SK-N-SH treated with all-trans-retinoic acid at 6 μM for 48 hours (cell line): ENCODE results near the gene FGF21.

Source experiments
- ATAC-seq: fragments of 200-7000 bp; cut with Tn5 transposase; 3 replicates; pipeline ENCODE4 v1.9.1; 2020; ENCODE audit warnings: mild to moderate bottlenecking, moderate library complexity
- ARNTL ChIP-seq: fragments of 450-650 bp; formaldehyde crosslinking; IDR thresholded peaks from 2 replicates; pipeline ENCODE4 v1.5.0; 2020; ENCODE audit warnings: low read depth, mild to moderate bottlenecking, moderate library complexity, borderline replicate concordance
- BACH2 ChIP-seq: fragments of 250-450 bp; sonication (Bioruptor Pico); IDR thresholded peaks from 2 replicates; pipeline ENCODE4 v1.9.0; 2021; ENCODE audit warnings: mild to moderate bottlenecking, borderline replicate concordance
- CREB5 ChIP-seq: fragments of 250-450 bp; sonication (Bioruptor Pico); IDR thresholded peaks from 2 replicates; pipeline ENCODE4 v1.5.1; 2020; ENCODE audit warnings: low read depth, mild to moderate bottlenecking, moderate library complexity
- CSDC2 ChIP-seq: fragments of 250-450 bp; sonication (Bioruptor Pico); IDR thresholded peaks from 2 replicates; pipeline ENCODE4 v1.5.0; 2020; ENCODE audit warnings: mild to moderate bottlenecking, moderate library complexity
- CSRNP3 ChIP-seq: fragments of 250-450 bp; sonication (Bioruptor Pico); IDR thresholded peaks from 2 replicates; pipeline ENCODE4 v1.5.1; 2021; ENCODE audit warnings: mild to moderate bottlenecking, moderate library complexity
- ESRRG ChIP-seq: fragments of 250-450 bp; sonication (Bioruptor Pico); IDR thresholded peaks from 2 replicates; pipeline ENCODE4 v1.6.1; 2021; ENCODE audit warnings: mild to moderate bottlenecking
- ISL1 ChIP-seq: fragments of 250-450 bp; sonication (Bioruptor Pico); IDR thresholded peaks from 2 replicates; pipeline ENCODE4 v2.1.2; 2022; ENCODE audit warnings: mild to moderate bottlenecking, moderate library complexity
- OSR1 ChIP-seq: fragments of 250-450 bp; sonication (Bioruptor Pico); IDR thresholded peaks from 2 replicates; pipeline ENCODE4 v1.8.0; 2022; ENCODE audit warnings: moderate library complexity, mild to moderate bottlenecking, inconsistent platforms
- PATZ1 ChIP-seq: fragments of 250-450 bp; sonication (Bioruptor Pico); IDR thresholded peaks from 2 replicates; pipeline ENCODE4 v1.8.0; 2020; ENCODE audit warnings: mild to moderate bottlenecking, moderate library complexity, borderline replicate concordance
- POU6F1 ChIP-seq: fragments of 250-450 bp; sonication (Bioruptor Pico); IDR thresholded peaks from 2 replicates; pipeline ENCODE4 v1.8.0; 2021; ENCODE audit warnings: low read depth, mild to moderate bottlenecking, moderate library complexity, borderline replicate concordance
- PPARA ChIP-seq: fragments of 250-450 bp; sonication (Bioruptor Pico); IDR thresholded peaks from 2 replicates; pipeline ENCODE4 v1.5.0; 2020; ENCODE audit warnings: mild to moderate bottlenecking, borderline replicate concordance
- RARB ChIP-seq: fragments of 250-450 bp; sonication (Bioruptor Pico); IDR thresholded peaks from 2 replicates; pipeline ENCODE4 v1.8.0; 2021; ENCODE audit warnings: mild to moderate bottlenecking, moderate library complexity
- SNAI2 ChIP-seq: fragments of 250-450 bp; sonication (Bioruptor Pico); IDR thresholded peaks from 2 replicates; pipeline ENCODE4 v1.5.0; 2020; ENCODE audit warnings: mild to moderate bottlenecking, moderate library complexity
- TCF4 ChIP-seq: fragments of 250-450 bp; sonication (Bioruptor Pico); IDR thresholded peaks from 2 replicates; pipeline ENCODE4 v1.8.0; 2021; ENCODE audit warnings: mild to moderate bottlenecking, moderate library complexity, borderline replicate concordance
- TOX ChIP-seq: fragments of 250-450 bp; sonication (Bioruptor Pico); IDR thresholded peaks from 2 replicates; pipeline ENCODE4 v1.8.0; 2021; ENCODE audit warnings: mild to moderate bottlenecking, moderate library complexity, borderline replicate concordance
- TSHZ2 ChIP-seq: fragments of 250-450 bp; sonication (Bioruptor Pico); IDR thresholded peaks from 2 replicates; pipeline ENCODE4 v1.5.0; 2020; ENCODE audit warnings: mild to moderate bottlenecking, moderate library complexity
- ZC3H10 ChIP-seq: fragments of 250-450 bp; sonication (Bioruptor Pico); IDR thresholded peaks from 2 replicates; pipeline ENCODE4 v1.5.1; 2021; ENCODE audit warnings: mild to moderate bottlenecking, moderate library complexity
- ZFP30 ChIP-seq: fragments of 450-650 bp; formaldehyde crosslinking; IDR thresholded peaks from 2 replicates; pipeline ENCODE4 v1.5.0; 2022; ENCODE audit warnings: mild to moderate bottlenecking, moderate library complexity
- ZNF565 ChIP-seq: fragments of 450-650 bp; formaldehyde crosslinking; conservative IDR thresholded peaks from 2 replicates; pipeline ENCODE4 v1.5.0; 2020; ENCODE audit warnings: low read depth, mild to moderate bottlenecking, moderate library complexity

FGF21 gene

GRCh38 chr19:48796298-48797083, 41.2 kb downstream of the FGF21 start:
- ATAC-seq = no peak

GRCh38 chr19:48797103-48797502, 41.8 kb downstream of the FGF21 start:
- no peak for TF ChIP-seq TOX (CRISPR knock-in tag)
- no peak for ATAC-seq

More at GRCh38 chr19:48796298-48797083, 41.2 kb downstream of the FGF21 start:
- TF ChIP-seq ZNF565 (no peak), CREB5 (CRISPR knock-in tag) (no peak), POU6F1 (no peak), CSRNP3 (no peak), RARB (no peak), CSDC2 (no peak), PPARA (CRISPR knock-in tag) (no peak), ZFP30 (CRISPR knock-in tag) (no peak), PATZ1 (CRISPR knock-in tag) (no peak), ESRRG (no peak)

- ATAC-seq = no peak
- TF ChIP-seq ISL1 (CRISPR knock-in tag) (no peak), BACH2 (CRISPR knock-in tag) (no peak), CSDC2 (no peak), ARNTL (no peak)
Measured at GRCh38 chr19:48798937-48799336, 43.6 kb downstream of the FGF21 start.

GRCh38 chr19:48799358-48800300, 44.3 kb downstream of the FGF21 start:
- ATAC-seq = no peak
- TF ChIP-seq TOX (CRISPR knock-in tag) (no peak), TCF4 (no peak), CSDC2 (no peak)

GRCh38 chr19:48802623-48803022, 47.3 kb downstream of the FGF21 start:
- ATAC-seq = no peak
- TF ChIP-seq CREB5 (CRISPR knock-in tag) (no peak), PATZ1 (CRISPR knock-in tag) (no peak), RARB (no peak), OSR1 (no peak), ZC3H10 (no peak), BACH2 (CRISPR knock-in tag) (no peak), ISL1 (CRISPR knock-in tag) (no peak), SNAI2 (CRISPR knock-in tag) (no peak), TSHZ2 (CRISPR knock-in tag) (no peak), ZNF565 (no peak), TCF4 (no peak), ARNTL (no peak), ESRRG (no peak)
